NT2/D1 (cell line): Measurements from ENCODE around the gene TPRKB.
"Not testable (repeated sequence)": the region's sequence is repeated elsewhere in the genome, so short reads cannot be mapped to it uniquely, and the experiment has no call there.

Source experiments
- SUZ12 ChIP-seq: IDR thresholded peaks from 2 replicates; pipeline ENCODE4 v1.6.1; 2011; ENCODE audit not compliant: insufficient read length, insufficient read depth; ENCODE audit errors: extremely low read depth
- YY1 ChIP-seq: IDR thresholded peaks from 2 replicates; pipeline ENCODE4 v1.6.1; 2011; ENCODE audit not compliant: insufficient read length, insufficient read depth
- ZNF274 ChIP-seq: IDR thresholded peaks from 2 replicates; pipeline ENCODE4 v1.6.1; 2011; ENCODE audit warnings: mild to moderate bottlenecking, low read depth, low read length

- not testable (repeated sequence) for TF ChIP-seq ZNF274, SUZ12, YY1
These were observed 40.2 kb downstream of the TPRKB start for GRCh38 chr2:73696985-73697384.
